ENCODE measurements around the gene LRRC34.

Gene LRRC34

DNA sequence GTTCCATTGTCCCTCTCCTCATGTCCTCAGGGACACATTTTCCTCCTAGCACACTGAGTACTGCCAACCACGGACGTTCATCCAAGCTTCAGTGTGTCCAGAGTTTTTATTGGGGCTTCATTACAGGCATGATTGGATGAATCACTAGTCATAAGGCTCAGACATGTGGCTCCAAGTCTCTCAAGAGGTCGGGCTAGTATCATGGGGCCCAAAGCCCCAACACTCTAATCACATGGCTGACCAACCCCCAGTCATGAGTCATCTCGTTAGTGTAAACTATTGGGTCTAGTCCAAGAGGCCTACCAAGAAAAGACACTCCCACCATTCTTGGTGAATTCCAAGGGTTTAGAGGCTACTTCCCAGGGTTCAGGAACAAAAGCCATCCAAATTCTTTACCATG, 52.2 kb downstream of the LRRC34 start:
- DNase-seq, result no peak

DNA sequence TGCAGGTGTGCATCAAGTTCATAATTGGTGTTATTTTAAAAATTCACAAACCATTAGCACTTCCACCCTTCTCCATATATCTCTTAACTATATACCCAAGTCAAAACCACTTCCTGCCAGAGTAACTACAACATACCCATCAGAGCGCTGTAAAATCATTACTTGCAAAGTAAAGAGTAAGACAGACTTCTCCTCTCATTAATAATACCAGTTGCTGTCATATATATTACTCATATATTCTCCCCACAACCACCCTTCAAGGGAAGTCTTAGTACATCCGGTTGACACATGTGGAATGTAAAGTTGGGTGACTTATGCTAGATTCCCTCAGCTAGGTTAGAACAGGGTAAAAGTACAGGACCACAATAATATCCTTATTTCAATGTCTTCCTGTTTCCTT, 53.4 kb downstream of the LRRC34 start:
- no peak for DNase-seq

DNA sequence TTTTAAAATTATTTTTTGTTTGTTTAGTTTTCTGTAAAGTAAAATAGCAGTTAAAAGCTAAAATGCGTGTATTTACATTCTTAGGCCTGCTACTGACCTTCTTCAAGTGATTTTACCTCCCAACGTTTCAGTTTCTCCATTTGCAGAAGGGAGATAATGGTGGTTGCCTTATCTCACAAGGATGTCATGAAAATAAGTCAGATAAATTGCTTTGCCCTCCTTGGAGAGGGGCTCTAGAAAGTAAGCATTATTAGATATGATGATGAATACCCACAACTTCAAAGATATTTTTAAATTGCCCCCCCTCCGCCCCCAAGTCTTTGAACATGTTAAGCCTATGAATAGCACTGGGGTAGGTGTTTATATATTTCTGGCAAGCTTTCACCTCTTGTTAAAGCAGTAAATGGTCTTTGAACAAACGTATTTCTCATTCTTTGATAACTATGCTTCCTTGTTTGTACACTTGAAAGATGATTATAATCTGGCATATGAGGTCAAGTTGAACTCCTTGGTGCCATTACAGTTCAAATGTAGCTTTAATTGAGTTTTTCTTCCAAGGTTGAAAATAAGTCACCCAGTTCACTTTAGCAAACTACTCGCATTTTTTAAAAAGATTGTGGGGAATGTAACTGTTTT, 54.2 kb downstream of the LRRC34 start:
- no peak for DNase-seq

DNA sequence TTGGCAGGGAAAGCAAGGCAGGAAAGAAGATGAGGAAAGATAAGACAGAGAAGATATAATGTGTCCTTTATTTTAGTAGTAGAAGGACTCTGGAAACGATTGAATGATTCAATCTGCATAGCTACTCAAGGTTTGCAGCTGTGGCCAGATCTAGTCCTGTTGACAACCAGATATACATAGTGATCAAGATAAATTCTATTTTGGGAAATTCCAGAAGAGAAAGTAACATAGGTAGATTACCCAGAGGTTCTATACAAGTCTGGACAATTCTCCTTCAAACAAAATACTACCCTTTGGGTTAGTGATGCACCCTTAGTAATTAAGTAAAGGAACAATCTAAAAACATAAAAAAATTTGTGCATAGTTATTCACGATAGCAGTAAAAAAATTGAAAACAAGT, 57.2 kb downstream of the LRRC34 start:
- DNase-seq, result no peak

DNA sequence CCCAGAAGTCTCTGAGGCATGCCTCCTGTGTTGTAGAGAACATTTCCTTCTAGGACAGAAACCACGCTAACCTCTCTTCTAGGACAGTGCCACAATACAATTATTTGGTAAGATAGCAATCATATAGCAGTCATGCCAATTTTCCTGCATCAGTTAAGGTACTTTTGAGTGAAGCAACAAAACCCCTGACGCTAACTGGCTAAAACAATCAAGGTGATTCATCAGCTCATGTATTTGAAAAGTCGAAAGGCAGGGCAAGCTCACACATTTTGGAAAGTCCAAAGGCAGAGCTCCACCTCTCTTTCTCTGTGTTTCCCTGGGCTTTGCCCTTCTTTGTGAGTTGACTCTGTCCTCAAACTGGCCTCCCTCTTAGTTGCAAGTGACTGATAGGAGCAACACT, 58.0 kb downstream of the LRRC34 start:
- DNase-seq, result no peak

GRCh38 chr3:169751875-169752274, 60.8 kb downstream of the LRRC34 start:
- DNase-seq, result no peak

DNA sequence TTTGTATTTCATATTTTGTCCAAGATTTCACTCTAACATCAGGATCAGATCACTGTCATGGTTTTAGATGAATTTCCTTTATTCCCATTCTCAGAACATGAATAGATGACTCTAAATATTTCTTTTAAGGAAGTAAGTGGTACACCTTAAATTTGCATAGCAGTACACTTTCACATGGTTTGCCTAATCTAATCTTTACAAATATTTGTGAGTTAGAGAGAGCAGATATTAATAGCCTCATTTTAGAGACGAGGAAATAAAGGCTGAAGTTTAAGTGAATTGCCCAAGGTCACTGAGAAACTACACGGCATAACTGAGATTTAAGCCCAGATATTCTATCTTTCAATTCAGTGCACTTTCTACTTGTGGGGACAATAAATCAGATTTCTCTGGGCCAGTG, 62.0 kb downstream of the LRRC34 start:
- DNase-seq, result no peak

DNA sequence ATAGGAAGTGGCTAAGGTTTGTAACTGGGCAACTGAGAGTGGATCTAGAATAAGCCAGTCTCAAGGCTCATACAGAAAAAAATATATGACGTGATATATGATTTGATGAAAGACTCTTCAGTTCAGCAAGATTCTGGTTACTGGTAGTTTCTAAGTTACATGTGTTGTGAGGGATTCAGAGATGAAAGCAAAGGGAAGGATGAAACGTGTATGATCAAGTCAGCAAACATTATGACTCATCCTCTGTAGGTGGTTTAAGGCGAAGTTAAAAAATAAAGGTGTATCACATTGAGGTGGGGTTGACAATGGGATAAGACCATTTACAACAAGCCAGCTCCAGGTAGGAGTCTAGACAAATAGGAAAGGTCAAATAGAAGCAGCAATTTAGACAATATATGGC, 64.0 kb downstream of the LRRC34 start:
- no peak for DNase-seq

- DNase-seq, result no peak
These were observed 65.8 kb downstream of the LRRC34 start for GRCh38 chr3:169746924-169747323.

GRCh38 chr3:169744366-169745054, 68.2 kb downstream of the LRRC34 start:
- DNase-seq, result no peak
